ENCODE results near the gene NSF.
"Not testable (repeated sequence)": the region's sequence is repeated elsewhere in the genome, so short reads cannot be mapped to it uniquely, and the experiment has no call there.

GRCh38 chr17:46566284-46566683 is 24.2 kb upstream of the NSF start:
- not testable (repeated sequence) for TF ChIP-seq POLR2A, CTCF (IDR thresholded peaks at IDR 0.05)
